Endothelial cell of umbilical vein (primary cell): ENCODE data around the gene SPSB3. TPM values are rescaled to one million over a fixed set of nuclear protein-coding genes. Genes with fewer than 3 reads are reported as not detected.

Source experiments
- BruUV-seq: library from RNA; stranded (reverse); fragments of 400-500 nt; replicated peaks from 2 replicates; lab custom pipeline; 2021; lab: Mats Ljungman, UMichigan
- CTCF ChIA-PET: fragments of 300-600, 350-600 bp; sonication (Branson Sonifier 250); formaldehyde crosslinking; loops from one replicate; lab custom pipeline; 2021; ENCODE audit warnings: antibody characterized with exemption, inconsistent platforms; lab: Charles Lee
- POLR2A ChIA-PET: fragments of 300-600, 350-600 bp; sonication (Branson Sonifier 250); formaldehyde crosslinking; loops from one replicate; lab custom pipeline; 2021; ENCODE audit warnings: antibody characterized with exemption, inconsistent platforms; lab: Charles Lee
- DNase-seq: peaks from one replicate; pipeline ENCODE4 v3.0.0-alpha.2; 2011; ENCODE audit warnings: low read depth, low spot score
- FAIRE-seq: peaks from 2 replicates; lab custom pipeline; 2011; peaks lifted over from hg19 to GRCh38; lab: Jason Lieb, UNC
- H2AFZ ChIP-seq: 2 replicates; pipeline ENCODE4 v1.6.0; 2012; ENCODE audit warnings: low read depth, low read length, control low read depth, inconsistent platforms
- H3K27ac ChIP-seq: 2 replicates; pipeline ENCODE4 v1.5.1; 2011; ENCODE audit warnings: low read depth, mild to moderate bottlenecking, control low read depth, low read length, moderate library complexity; ENCODE audit not compliant: insufficient read depth
- H3K27me3 ChIP-seq, 2 experiments: 2 replicates each; pipeline versions ENCODE4 v1.6.0 to v1.6.1; 2011; ENCODE audit warnings: low read length in 2 of 2, mixed read lengths in 1 of 2; ENCODE audit not compliant: control insufficient read depth in 2 of 2, insufficient read depth in 2 of 2
- H3K36me3 ChIP-seq, 2 experiments: 2 replicates in 1 of 2; 3 replicates in 1 of 2; pipeline ENCODE4 v1.5.1; 2011; ENCODE audit warnings: low read length in 2 of 2, mild to moderate bottlenecking in 1 of 2, moderate library complexity in 1 of 2; ENCODE audit not compliant: control insufficient read depth in 2 of 2, insufficient read depth in 2 of 2; ENCODE audit errors: extremely low read depth in 1 of 2
- H3K4me1 ChIP-seq: 3 replicates; pipeline ENCODE4 v1.5.1; 2011; ENCODE audit warnings: mild to moderate bottlenecking, low read length; ENCODE audit not compliant: control insufficient read depth, insufficient read depth; ENCODE audit errors: extremely low read depth
- H3K4me2 ChIP-seq: 2 replicates; pipeline ENCODE4 v1.6.1; 2011; ENCODE audit warnings: low read length, control low read depth, mixed read lengths; ENCODE audit not compliant: insufficient read depth
- H3K4me3 ChIP-seq, 3 experiments: fragments of 200-600 bp in 1 of 3; sonication (generic), shearing (Covaris generic) in 1 of 3; replicated peaks in 1 of 3; 2 replicates each; pipeline ENCODE4 v1.5.1; 2011 to 2016; ENCODE audit warnings: control low read depth in 3 of 3, low read length in 3 of 3, mild to moderate bottlenecking in 2 of 3, inconsistent platforms in 1 of 3, low read depth in 1 of 3, moderate library complexity in 1 of 3; ENCODE audit not compliant: insufficient read depth in 1 of 3
- H3K79me2 ChIP-seq: 2 replicates; pipeline ENCODE4 v1.6.0; 2012; ENCODE audit warnings: low read length, inconsistent platforms; ENCODE audit not compliant: control insufficient read depth, insufficient read depth
- H3K9ac ChIP-seq: replicated peaks from 2 replicates; pipeline ENCODE3; 2011; ENCODE audit warnings: low read length, control low read depth; ENCODE audit not compliant: insufficient read depth; ENCODE audit errors: extremely low read depth
- H3K9me1 ChIP-seq: replicated peaks from 3 replicates; pipeline ENCODE4 v1.6.0; 2011; ENCODE audit warnings: mild to moderate bottlenecking, low read length; ENCODE audit not compliant: control insufficient read depth, insufficient read depth; ENCODE audit errors: extremely low read depth
- H3K9me3 ChIP-seq: replicated peaks from 2 replicates; pipeline ENCODE4 v1.5.1; 2012; ENCODE audit warnings: low read length, inconsistent platforms; ENCODE audit not compliant: control insufficient read depth, insufficient read depth
- H4K20me1 ChIP-seq: replicated peaks from 2 replicates; pipeline ENCODE3; 2011; ENCODE audit warnings: mild to moderate bottlenecking, low read length; ENCODE audit not compliant: control insufficient read depth, insufficient read depth; ENCODE audit errors: extremely low read depth
- CTCF ChIP-seq, 2 donors: IDR thresholded peaks; 1 replicate in 1 of 2; 2 replicates in 1 of 2; pipeline ENCODE4 v1.5.1; 2011; ENCODE audit warnings: low read length in 2 of 2, mild to moderate bottlenecking in 2 of 2, moderate library complexity in 2 of 2, control low read depth in 1 of 2, inconsistent platforms in 1 of 2, low read depth in 1 of 2; ENCODE audit not compliant: insufficient read depth in 1 of 2; ENCODE audit errors: extremely low read depth in 1 of 2
- EZH2 ChIP-seq: IDR thresholded peaks from 2 replicates; pipeline ENCODE4 v1.6.1; 2012; ENCODE audit warnings: borderline replicate concordance, low read depth, mild to moderate bottlenecking, moderate library complexity, low read length, inconsistent platforms; ENCODE audit not compliant: severe bottlenecking
- FOS ChIP-seq: IDR thresholded peaks from 2 replicates; pipeline ENCODE4 v1.6.1; 2011; ENCODE audit warnings: mild to moderate bottlenecking, low read length, moderate library complexity, borderline replicate concordance; ENCODE audit not compliant: insufficient read depth
- GATA2 ChIP-seq: IDR thresholded peaks from 2 replicates; pipeline ENCODE4 v1.7.0; 2011; ENCODE audit warnings: low read depth, mild to moderate bottlenecking, moderate library complexity, mixed read lengths, low read length; ENCODE audit not compliant: insufficient read length, insufficient read depth
- JUN ChIP-seq: IDR thresholded peaks from 2 replicates; pipeline ENCODE4 v1.6.1; 2011; ENCODE audit warnings: borderline replicate concordance, low read depth; ENCODE audit not compliant: insufficient read length, insufficient read depth
- MAX ChIP-seq: IDR thresholded peaks from 2 replicates; pipeline ENCODE4 v1.6.1; 2011; ENCODE audit not compliant: insufficient read depth, insufficient read length
- MYC ChIP-seq: IDR thresholded peaks from one replicate; pipeline ENCODE4 v1.6.1; 2011; ENCODE audit warnings: mild to moderate bottlenecking, low read depth, low read length
- POLR2A ChIP-seq: IDR thresholded peaks from 2 replicates; pipeline ENCODE4 v1.6.1; 2012; ENCODE audit warnings: low read depth, mild to moderate bottlenecking, control low read depth, low read length
- POLR2AphosphoS5 ChIP-seq: IDR thresholded peaks from 2 replicates; pipeline ENCODE4 v1.6.1; 2012; ENCODE audit warnings: low read depth, mild to moderate bottlenecking, control low read depth, low read length, moderate library complexity; ENCODE audit not compliant: insufficient read depth
- dilution Hi-C: fragments of 300-500 bp; cut with MboI; formaldehyde crosslinking; loops from one replicate; pipeline ENCODE4 v1.15.0; 2019; ENCODE audit warnings: low sequenced_read_pairs; ENCODE audit not compliant: extremely low pct_ligation_motif_present
- intact Hi-C: fragments of 100-400 bp; cut with micrococcal nuclease; formaldehyde crosslinking; loops from one replicate; pipeline ENCODE4 v1.10.0; 2022
- polyA plus RNA-seq, 4 experiments: library from polyadenylated mRNA; depleted of rRNA in 3 of 4; stranded (reverse) in 3 of 4; unstranded in 1 of 4; fragments of >200 nt; gene quantifications; 2 replicates each; pipeline versions ENCODE4 v1.2.1 to v1.2.3, GENCODE V29; 2011 to 2012; ENCODE audit warnings: missing spikeins in 1 of 4
- total RNA-seq: library from RNA; stranded (reverse); gene quantifications from 2 replicates; pipeline ENCODE4 v1.2.3, GENCODE V29; 2021

Gene SPSB3
- total and polyA plus RNA-seq, 2 donors (not counting 3 experiments of a cell fraction or from before 2014, with no cell fraction given): 39.0 to 86.2 TPM

- Histone ChIP-seq H3K79me2 (no peaks in the 10 kb centered on the region), H3K36me3 (peaks cover 2 to 31% of the 10 kb centered on the region in 2 experiments), H4K20me1 (no peaks in the 10 kb centered on the region), H3K9me3 (no peaks in the 10 kb centered on the region), H3K9ac (no peak overlapping the region), H3K27me3 (no peaks in the 10 kb centered on the region), H3K9me1 (no peaks in the 10 kb centered on the region), H2AFZ (no peak overlapping the region), H3K4me2 (no peak overlapping the region), H3K4me3 (no peak overlapping the region), H3K4me1 (no peaks in the 10 kb centered on the region), H3K27ac (no peak overlapping the region)
- intact Hi-C loops (no loop called here), dilution Hi-C loops (no loop called here)
- no peak for DNase-seq
- BruUV-seq: no TSS peak
- TF ChIP-seq CTCF (IDR thresholded peaks at IDR 0.05; ENCODE audit: extremely low read depth in 1 of 2, insufficient read depth in 1 of 2, low read depth in 1 of 2, low read length in 2 of 2): no peak
- TF ChIP-seq POLR2AphosphoS5: no peak
- no peak for TF ChIP-seq MAX
- TF ChIP-seq MYC: no peak
- no peak for TF ChIP-seq GATA2
- no peak for TF ChIP-seq POLR2A
- TF ChIP-seq JUN: no peak
- TF ChIP-seq FOS: no peak
- no peak for TF ChIP-seq EZH2
- no peak for FAIRE-seq
- ChIA-PET POLR2A (no interaction called here), CTCF (interaction anchor here (1.6 kb wide), 1 partner anchor 11 kb away, joined by 4 read pairs; no protein-coding TSS in a partner anchor)
These were observed 23.4 kb downstream of the SPSB3 start for GRCh38 chr16:1758923-1759322.
